Astrocyte (in vitro differentiated cells and primary cell): ENCODE results near the gene DUSP28. TPM values are rescaled to one million over a fixed set of nuclear protein-coding genes. Genes with fewer than 3 reads are reported as not detected.

Experiments used
- DNase-seq: peaks from one replicate; pipeline ENCODE4 v3.0.0-alpha.2; 2010; ENCODE audit warnings: low read depth
- FAIRE-seq: peaks from 2 replicates; lab custom pipeline; 2011; peaks lifted over from hg19 to GRCh38; lab: Jason Lieb, UNC
- H2AFZ ChIP-seq: 2 replicates; pipeline ENCODE4 v1.6.0; 2012; ENCODE audit warnings: low read depth, low read length, inconsistent platforms
- H3K27ac ChIP-seq: 2 replicates; pipeline ENCODE4 v1.5.1; 2011; ENCODE audit warnings: low read depth, low read length, inconsistent platforms
- H3K27me3 ChIP-seq: 2 replicates; pipeline ENCODE4 v1.6.0; 2011; ENCODE audit warnings: low read length, inconsistent platforms; ENCODE audit not compliant: insufficient read depth
- H3K36me3 ChIP-seq: 2 replicates; pipeline ENCODE4 v1.5.1; 2011; ENCODE audit warnings: low read length, inconsistent platforms; ENCODE audit not compliant: insufficient read depth
- H3K4me1 ChIP-seq: 2 replicates; pipeline ENCODE4 v1.5.1; 2011; ENCODE audit warnings: low read length, inconsistent platforms; ENCODE audit not compliant: insufficient read depth
- H3K4me2 ChIP-seq: 2 replicates; pipeline ENCODE4 v1.6.0; 2012; ENCODE audit warnings: low read length, inconsistent platforms
- H3K4me3 ChIP-seq: 2 replicates; pipeline ENCODE4 v1.5.1; 2011; ENCODE audit warnings: low read depth, mild to moderate bottlenecking, low read length, inconsistent platforms; ENCODE audit not compliant: insufficient read depth
- H3K79me2 ChIP-seq: 2 replicates; pipeline ENCODE4 v1.6.0; 2012; ENCODE audit warnings: mild to moderate bottlenecking, low read length, inconsistent platforms; ENCODE audit not compliant: insufficient read depth
- H3K9ac ChIP-seq: 2 replicates; pipeline ENCODE4 v1.6.0; 2012; ENCODE audit warnings: mild to moderate bottlenecking, low read length, inconsistent platforms
- H3K9me3 ChIP-seq: 2 replicates; pipeline ENCODE4 v1.5.1; 2012; ENCODE audit warnings: low read depth, mild to moderate bottlenecking, low read length, inconsistent platforms; ENCODE audit not compliant: insufficient read depth
- H4K20me1 ChIP-seq: 2 replicates; pipeline ENCODE4 v1.6.0; 2012; ENCODE audit warnings: low read length, inconsistent platforms; ENCODE audit not compliant: insufficient read depth
- H3K27ac Mint-ChIP-seq: one replicate; pipeline ENCODE4 v1.8.0; 2021; ENCODE audit warnings: mild to moderate bottlenecking, mixed read lengths; ENCODE audit not compliant: unreplicated experiment
- H3K27me3 Mint-ChIP-seq: one replicate; pipeline ENCODE4 v1.8.0; 2021; ENCODE audit warnings: low read depth, mixed read lengths; ENCODE audit not compliant: unreplicated experiment
- H3K36me3 Mint-ChIP-seq: one replicate; pipeline ENCODE4 v1.8.0; 2021; ENCODE audit warnings: low read depth, mixed read lengths; ENCODE audit not compliant: unreplicated experiment
- H3K4me1 Mint-ChIP-seq: one replicate; pipeline ENCODE4 v1.8.0; 2021; ENCODE audit warnings: low read depth, mixed read lengths; ENCODE audit not compliant: unreplicated experiment
- H3K4me3 Mint-ChIP-seq: one replicate; pipeline ENCODE4 v1.8.0; 2021; ENCODE audit warnings: mild to moderate bottlenecking, moderate library complexity, mixed read lengths; ENCODE audit not compliant: unreplicated experiment
- H3K9me3 Mint-ChIP-seq: one replicate; pipeline ENCODE4 v1.8.0; 2021; ENCODE audit warnings: mild to moderate bottlenecking, mixed read lengths; ENCODE audit not compliant: unreplicated experiment
- EZH2 ChIP-seq: IDR thresholded peaks from 2 replicates; pipeline ENCODE4 v1.6.1; 2012; ENCODE audit warnings: mild to moderate bottlenecking, low read length, inconsistent platforms; ENCODE audit not compliant: insufficient read depth
- total RNA-seq: library from RNA; stranded (reverse); gene quantifications from 2 replicates; pipeline ENCODE4 v1.2.1, GENCODE V29; 2021
- TF ChIP-seq, protein P1 (sequence below): IDR thresholded peaks from 2 replicates; pipeline ENCODE4 v1.5.1; 2011; ENCODE audit warnings: low read depth, mild to moderate bottlenecking, inconsistent platforms, low read length, moderate library complexity; ENCODE audit not compliant: insufficient read depth

The DUSP28 gene
- total RNA-seq, 1 donor from 2014 or later, result 4.1 TPM

- peaks cover 35% of the 10 kb centered on the region for H3K36me3 Mint-ChIP-seq
- no peaks in the 10 kb centered on the region for H3K4me1 Mint-ChIP-seq
- H3K9me3 Mint-ChIP-seq, result peaks cover 21% of the 10 kb centered on the region
- H2AFZ ChIP-seq, result peak overlapping the region; percentile 18
- no peak overlapping the region for H3K27ac Mint-ChIP-seq
- H3K4me3 ChIP-seq, result no peak overlapping the region
- H3K36me3 ChIP-seq, result no peaks in the 10 kb centered on the region
- FAIRE-seq (no peak), DNase-seq (peak; percentile 9)
- peaks cover 7% of the 10 kb centered on the region for H3K4me1 ChIP-seq
- H3K79me2 ChIP-seq, result no peaks in the 10 kb centered on the region
- no peak overlapping the region for H3K27ac ChIP-seq
- H3K9ac ChIP-seq, result no peak overlapping the region
- peak overlapping the region; percentile 76 for H3K4me2 ChIP-seq
- peaks cover 3% of the 10 kb centered on the region for H4K20me1 ChIP-seq
- H3K9me3 ChIP-seq, result peaks cover 10% of the 10 kb centered on the region
- peaks cover 11% of the 10 kb centered on the region for H3K27me3 ChIP-seq
- peaks cover 30% of the 10 kb centered on the region for H3K27me3 Mint-ChIP-seq
- TF ChIP-seq EZH2, result no peak
- TF ChIP-seq, protein P1, sequence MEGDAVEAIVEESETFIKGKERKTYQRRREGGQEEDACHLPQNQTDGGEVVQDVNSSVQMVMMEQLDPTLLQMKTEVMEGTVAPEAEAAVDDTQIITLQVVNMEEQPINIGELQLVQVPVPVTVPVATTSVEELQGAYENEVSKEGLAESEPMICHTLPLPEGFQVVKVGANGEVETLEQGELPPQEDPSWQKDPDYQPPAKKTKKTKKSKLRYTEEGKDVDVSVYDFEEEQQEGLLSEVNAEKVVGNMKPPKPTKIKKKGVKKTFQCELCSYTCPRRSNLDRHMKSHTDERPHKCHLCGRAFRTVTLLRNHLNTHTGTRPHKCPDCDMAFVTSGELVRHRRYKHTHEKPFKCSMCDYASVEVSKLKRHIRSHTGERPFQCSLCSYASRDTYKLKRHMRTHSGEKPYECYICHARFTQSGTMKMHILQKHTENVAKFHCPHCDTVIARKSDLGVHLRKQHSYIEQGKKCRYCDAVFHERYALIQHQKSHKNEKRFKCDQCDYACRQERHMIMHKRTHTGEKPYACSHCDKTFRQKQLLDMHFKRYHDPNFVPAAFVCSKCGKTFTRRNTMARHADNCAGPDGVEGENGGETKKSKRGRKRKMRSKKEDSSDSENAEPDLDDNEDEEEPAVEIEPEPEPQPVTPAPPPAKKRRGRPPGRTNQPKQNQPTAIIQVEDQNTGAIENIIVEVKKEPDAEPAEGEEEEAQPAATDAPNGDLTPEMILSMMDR, result no peak
- H3K4me3 Mint-ChIP-seq, result no peak overlapping the region
Measured at GRCh38 chr2:240519396-240520129, 40.6 kb upstream of the DUSP28 start.

- H3K36me3 Mint-ChIP-seq, result peaks cover 43% of the 10 kb centered on the region
- no peak overlapping the region for H3K4me3 Mint-ChIP-seq
- H4K20me1 ChIP-seq, result peaks cover 3% of the 10 kb centered on the region
Measured at GRCh38 chr2:240520130-240520973, 39.8 kb upstream of the DUSP28 start.

More at GRCh38 chr2:240520130-240520973, 39.8 kb upstream of the DUSP28 start:
- no peak overlapping the region for H3K9ac ChIP-seq
- peaks cover 30% of the 10 kb centered on the region for H3K27me3 Mint-ChIP-seq
- H3K27me3 ChIP-seq, result peaks cover 11% of the 10 kb centered on the region
- no peaks in the 10 kb centered on the region for H3K79me2 ChIP-seq
- no peak overlapping the region for H3K27ac Mint-ChIP-seq
- H3K27ac ChIP-seq, result no peak overlapping the region
- H3K4me1 ChIP-seq, result peaks cover 7% of the 10 kb centered on the region
- H3K36me3 ChIP-seq, result no peaks in the 10 kb centered on the region
- no peak overlapping the region for H3K4me3 ChIP-seq
- DNase-seq (no peak), FAIRE-seq (no peak)
- H3K4me1 Mint-ChIP-seq, result no peaks in the 10 kb centered on the region
- TF ChIP-seq EZH2, result no peak
- TF ChIP-seq, protein P1, result no peak
- H2AFZ ChIP-seq, result peak overlapping the region; percentile 18
- H3K9me3 Mint-ChIP-seq, result peaks cover 26% of the 10 kb centered on the region
- peaks cover 16% of the 10 kb centered on the region for H3K9me3 ChIP-seq
- H3K4me2 ChIP-seq, result peak overlapping the region; percentile 76
